ENCODE results near the gene PLA2G1B.
"Not testable (repeated sequence)": the region's sequence is repeated elsewhere in the genome, so short reads cannot be mapped to it uniquely, and the experiment has no call there.

The PLA2G1B gene

DNA sequence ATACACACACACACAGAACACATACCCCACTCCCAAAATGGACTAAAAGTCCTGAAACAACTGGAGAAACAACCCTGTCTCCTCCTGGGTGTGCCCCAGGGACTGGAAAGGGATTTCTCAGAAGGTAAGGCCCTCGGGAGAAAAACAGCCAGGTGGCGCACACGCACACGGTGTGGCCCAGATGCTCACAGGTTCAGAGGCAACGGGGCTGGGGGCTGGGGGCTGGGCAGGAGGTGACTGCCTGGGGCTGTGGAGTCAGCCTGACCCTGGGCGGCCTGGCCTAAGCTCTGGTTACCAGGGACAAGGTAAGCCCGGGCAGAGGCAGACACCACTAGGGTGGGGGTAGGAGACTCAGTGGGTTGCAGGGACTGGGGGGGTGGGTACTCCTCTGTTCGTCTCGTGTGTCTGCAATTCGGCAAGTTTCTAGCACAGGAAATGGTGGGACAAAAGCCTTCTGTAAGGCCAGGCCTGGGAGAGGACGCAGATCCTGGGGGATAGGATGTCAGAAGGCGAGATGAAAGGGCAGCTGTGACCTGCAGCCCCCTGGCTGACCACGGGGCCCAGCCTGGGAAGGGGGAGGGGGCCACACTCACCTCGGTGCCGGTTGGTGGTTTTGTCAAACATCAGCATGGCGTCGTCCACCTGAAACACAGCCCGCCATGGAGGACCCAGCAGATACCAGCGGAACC is 31.0 kb upstream of the PLA2G1B start:
- peak in 1 of 2 experiments; percentile 10 for DNase-seq

GRCh38 chr12:120357104-120357503 is 29.5 kb upstream of the PLA2G1B start:
- no peak for DNase-seq

DNA sequence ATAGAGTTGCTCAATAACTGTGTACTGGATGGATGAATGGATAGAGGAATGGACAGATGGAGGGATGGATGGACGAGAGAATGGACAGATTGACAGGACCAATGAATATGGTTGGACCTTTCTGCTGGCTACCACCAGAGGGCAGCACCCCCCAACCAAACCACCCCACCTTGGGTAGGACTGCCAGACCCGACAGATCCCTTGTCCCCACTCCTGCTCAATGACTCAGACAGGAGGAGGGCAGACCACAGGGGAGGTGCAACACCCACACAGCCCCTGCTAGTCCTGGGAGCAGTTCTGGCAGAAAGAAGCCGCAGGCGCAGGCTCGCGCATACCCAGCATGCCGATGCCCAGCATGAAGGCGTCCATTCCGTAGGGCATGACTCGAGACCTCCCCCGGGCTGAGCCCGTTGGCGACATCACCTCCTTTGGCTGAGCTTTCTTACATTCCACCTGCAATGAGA is 29.0 kb upstream of the PLA2G1B start:
- peak; percentile 51 to 84 for DNase-seq

GRCh38 chr12:120353556-120354317 is 26.2 kb upstream of the PLA2G1B start:
- no peak for DNase-seq

DNA sequence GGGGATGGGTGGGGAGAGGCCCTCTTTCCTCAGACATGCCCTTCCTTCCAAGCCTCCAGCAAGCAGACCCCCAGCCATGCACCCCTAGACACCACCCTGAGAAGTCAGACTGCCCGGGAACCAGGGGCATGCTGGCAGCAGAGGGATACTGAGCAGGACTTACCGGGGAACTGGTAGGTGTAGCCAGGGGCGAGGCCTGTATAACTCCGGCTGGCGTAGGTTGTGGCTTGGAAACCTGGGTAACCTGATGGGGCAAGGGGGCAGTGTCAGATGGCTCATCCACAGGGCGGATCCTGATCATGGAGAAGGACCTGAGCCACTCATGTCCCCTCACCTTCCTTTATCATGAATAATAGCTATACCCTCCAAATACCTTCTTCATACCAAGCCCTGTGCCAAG is 25.6 kb upstream of the PLA2G1B start:
- DNase-seq = no peak

GRCh38 chr12:120352117-120352516 is 24.5 kb upstream of the PLA2G1B start:
- DNase-seq = no peak

DNA sequence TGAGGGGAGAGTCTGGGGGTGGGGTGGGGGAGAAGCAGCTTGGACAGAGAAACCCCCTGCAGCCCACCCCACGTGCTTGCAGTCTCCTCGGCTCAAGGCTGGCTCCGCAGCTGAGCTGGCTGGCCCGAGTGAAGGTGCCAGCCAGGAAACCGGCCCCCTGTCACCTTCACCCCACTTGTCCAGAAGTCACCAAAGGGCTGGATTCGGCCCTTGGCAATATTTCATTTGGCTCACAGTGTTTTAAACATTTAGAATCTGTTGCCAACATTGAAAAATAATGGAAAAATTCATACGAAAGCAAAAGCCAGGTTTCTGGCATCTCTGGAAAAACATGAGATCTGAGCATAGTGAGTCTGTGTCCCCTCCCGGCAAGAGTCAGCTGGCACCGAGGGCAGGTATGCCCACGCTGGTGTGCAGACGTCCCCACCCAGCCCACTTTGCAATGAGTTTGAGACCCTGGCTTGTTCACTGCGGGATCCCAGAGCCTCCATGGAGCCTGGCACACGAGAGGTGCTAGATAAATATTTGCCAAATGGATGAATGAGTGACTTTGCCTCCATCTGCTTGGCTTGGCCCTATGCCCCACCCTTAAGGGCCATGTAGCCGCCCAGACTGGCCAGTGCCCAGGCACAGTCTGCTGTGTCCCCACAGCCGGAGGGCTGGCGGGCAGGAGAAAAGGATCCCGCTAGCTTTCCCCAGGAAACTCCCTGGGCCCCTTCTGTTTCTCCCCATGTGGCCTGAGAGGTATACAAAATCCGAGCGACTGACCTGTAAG is 23.2 kb upstream of the PLA2G1B start:
- DNase-seq = no peak

GRCh38 chr12:120347766-120348165 is 20.2 kb upstream of the PLA2G1B start:
- DNase-seq = no peak

GRCh38 chr12:120346681-120347080 is 19.1 kb upstream of the PLA2G1B start:
- DNase-seq = no peak

DNA sequence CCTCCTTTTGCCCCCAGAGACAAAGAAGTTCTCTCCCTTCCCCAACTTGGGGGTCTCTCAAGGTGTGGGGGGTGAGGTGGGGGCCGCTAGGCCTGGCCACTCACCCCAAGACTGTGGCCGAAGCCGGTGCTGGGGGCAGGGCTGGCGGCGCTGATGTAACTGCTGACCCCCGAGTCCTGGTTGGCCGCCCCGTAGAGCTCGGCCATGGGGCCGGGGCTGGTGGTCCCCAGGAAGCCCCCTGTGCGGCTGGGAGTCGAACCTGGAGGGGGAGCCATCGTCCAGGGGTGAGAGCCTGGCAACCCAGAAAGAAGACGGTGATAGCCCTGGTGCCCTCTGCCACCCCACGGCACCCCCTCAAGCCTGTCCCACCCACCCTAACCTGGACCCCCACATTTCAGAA is 18.5 kb upstream of the PLA2G1B start:
- DNase-seq = no peak

- no peak for DNase-seq
These were observed 16.1 kb upstream of the PLA2G1B start for GRCh38 chr12:120343692-120344091.

GRCh38 chr12:120343039-120343537 is 15.5 kb upstream of the PLA2G1B start:
- DNase-seq = no peak

DNA sequence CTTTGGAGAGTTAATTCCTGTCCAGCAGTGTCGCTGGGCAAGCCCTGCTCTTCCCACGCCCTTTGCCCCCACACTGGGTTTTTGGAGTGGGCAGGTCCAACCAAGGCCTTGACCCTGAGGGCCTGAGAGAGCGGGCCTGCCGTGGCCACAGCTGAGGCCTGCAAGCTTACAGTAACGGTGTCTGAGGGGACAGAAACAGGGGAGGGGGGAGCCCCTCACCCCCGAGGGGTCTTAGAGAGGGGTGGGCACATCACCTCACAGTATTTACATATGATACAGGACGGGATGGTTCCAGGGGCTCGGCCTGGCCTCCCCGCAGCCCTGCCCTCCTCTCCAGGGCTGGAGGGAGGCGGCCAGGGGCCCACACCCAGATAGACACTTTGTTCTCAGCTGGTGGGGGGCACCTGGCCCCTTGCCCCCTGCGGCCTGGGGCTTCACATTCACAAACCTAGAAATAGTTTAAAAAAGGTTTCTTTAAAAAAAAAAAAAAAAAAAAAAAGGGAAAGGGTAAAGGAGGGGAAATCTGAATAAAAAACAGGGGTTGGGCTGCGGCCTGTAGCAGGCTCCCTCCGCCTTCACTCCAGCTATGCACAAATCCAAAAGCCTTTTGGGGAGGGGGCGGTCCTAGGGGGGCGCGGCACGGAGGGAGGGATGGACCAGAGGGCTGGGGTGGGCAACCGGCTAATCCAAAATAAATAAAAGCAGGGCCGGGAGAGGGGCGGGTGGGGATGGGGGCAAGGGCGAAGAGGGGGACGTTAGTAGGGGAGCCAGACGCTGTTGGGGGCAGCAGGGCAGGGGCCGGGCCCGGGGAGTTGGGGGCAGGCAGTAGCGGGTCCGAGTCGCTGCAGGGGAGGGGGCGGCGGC is 14.8 kb upstream of the PLA2G1B start:
- no peak for DNase-seq

DNA sequence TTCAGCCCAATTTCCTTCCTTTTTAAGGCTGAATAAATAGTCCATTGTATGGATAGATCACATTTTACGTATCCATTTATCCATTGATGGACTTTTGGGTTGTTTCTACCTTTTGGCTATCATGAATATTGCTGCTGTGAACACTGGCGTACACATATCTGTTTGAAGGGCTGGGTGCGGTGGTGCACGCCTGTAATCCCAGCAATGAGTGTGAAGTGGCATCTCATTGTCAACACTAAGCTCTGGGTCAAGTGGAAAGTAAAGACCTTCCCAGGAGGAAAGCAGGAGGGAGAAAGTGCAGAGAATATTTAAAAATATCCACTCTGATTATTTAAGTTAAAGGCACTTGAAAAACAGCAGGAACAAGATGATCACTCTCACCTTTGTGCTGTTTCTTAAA is 11.7 kb upstream of the PLA2G1B start:
- no peak for DNase-seq

DNA sequence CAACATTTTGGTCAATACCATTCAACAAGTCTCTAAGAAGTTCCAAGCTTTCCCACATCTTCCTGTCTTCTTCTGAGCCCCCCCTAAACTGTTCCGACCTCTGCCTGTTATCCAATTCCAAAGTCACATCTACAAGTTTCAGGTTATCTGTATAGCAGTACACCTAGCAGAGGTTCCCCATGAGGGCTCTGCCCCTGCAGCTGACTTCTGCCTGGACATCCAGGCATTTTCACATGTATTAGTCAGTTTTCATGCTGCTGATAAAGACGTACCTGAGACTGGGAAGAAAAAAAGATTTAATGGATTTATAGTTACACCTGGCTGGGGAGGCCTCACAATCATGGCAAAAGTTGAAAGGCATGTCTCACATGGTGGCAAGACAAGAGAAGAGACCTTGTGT is 10.2 kb upstream of the PLA2G1B start:
- DNase-seq = no peak

- not testable (repeated sequence) for DNase-seq
These were observed 8.8 kb upstream of the PLA2G1B start for GRCh38 chr12:120336392-120336791.

- DNase-seq = peak; percentile 32 to 80
These were observed 7.9 kb upstream of the PLA2G1B start for GRCh38 chr12:120335447-120335846.

DNA sequence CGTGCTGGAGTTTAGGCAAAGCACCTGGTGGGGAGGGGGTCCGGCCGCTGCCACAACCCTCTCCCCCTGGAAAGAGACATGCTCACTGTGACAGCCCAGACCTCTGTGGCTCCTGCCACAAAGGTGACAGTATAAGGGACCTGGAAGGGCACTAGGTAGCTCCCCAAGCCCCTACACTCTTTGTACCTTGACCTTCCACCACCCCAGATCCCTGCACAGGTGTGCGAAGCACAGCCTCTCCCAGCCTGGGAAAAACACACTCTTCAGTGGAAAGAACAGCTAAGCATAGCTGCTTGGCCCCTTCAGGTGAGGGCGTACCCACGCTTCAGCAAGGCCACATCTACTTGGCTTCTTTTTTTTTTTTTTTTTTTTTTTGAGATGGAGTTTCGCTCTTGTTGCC is 4.9 kb upstream of the PLA2G1B start:
- DNase-seq = no peak

- DNase-seq = no peak
These were observed 4.5 kb upstream of the PLA2G1B start for GRCh38 chr12:120332041-120332440.

- DNase-seq = no peak
These were observed 3.8 kb upstream of the PLA2G1B start for GRCh38 chr12:120331390-120331789.

DNA sequence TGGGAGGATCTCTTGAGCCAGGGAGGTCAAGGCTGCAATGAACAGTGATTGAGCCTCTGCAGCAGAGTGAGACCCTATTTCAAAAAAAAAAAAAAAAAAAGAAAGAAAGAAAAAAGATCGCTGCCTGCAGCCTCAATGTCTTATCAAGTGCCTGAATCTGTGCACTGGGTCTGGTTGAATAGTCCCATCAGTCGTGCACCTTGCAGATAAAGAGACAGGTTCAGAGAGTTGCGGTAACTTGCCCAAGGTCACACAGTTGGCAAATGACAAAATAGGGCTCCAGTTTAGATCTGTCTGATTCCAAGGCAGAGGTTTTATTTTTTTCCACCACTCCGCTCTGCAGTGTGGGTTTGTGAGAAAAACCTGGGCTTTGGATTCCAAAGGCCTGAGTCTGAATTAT is 649 bp upstream of the PLA2G1B start:
- no peak for DNase-seq

- no peak for DNase-seq
These were observed 2.6 kb downstream of the PLA2G1B start for GRCh38 chr12:120324841-120325417.

Data from NCI-H524 (cell line).